HL-60 (cell line): Measurements from ENCODE around the gene RMDN2.

ENCODE experiments used
- DNase-seq, 2 experiments: peaks; one replicate each; pipeline ENCODE4 v3.0.0-alpha.2; 2010 to 2020; ENCODE audit warnings: low read depth in 1 of 2, low spot score in 1 of 2
- H3K27ac ChIP-seq: fragments of 250-450 bp; sonication (Bioruptor Pico); replicated peaks from 2 replicates; pipeline ENCODE4 v1.5.1; 2020; ENCODE audit warnings: mild to moderate bottlenecking, moderate library complexity
- H3K27me3 ChIP-seq: fragments of 250-450 bp; sonication (Bioruptor Pico); 2 replicates; pipeline ENCODE4 v1.5.1; 2021; ENCODE audit warnings: mild to moderate bottlenecking, moderate library complexity; ENCODE audit not compliant: insufficient read depth, poor library complexity, severe bottlenecking
- H3K4me3 ChIP-seq: replicated peaks from 2 replicates; pipeline ENCODE4 v1.5.1; 2011; ENCODE audit warnings: mild to moderate bottlenecking, control low read depth, low read length; ENCODE audit not compliant: insufficient read depth
- CTCF ChIP-seq: IDR thresholded peaks from one replicate; pipeline ENCODE4 v1.5.1; 2011; ENCODE audit warnings: low read length, control low read depth, inconsistent platforms; ENCODE audit not compliant: insufficient read depth
- GABPA ChIP-seq: IDR thresholded peaks from 2 replicates; pipeline ENCODE4 v1.6.1; 2012; ENCODE audit warnings: low read depth
- POLR2AphosphoS5 ChIP-seq: IDR thresholded peaks from 2 replicates; pipeline ENCODE4 v1.6.1; 2012; ENCODE audit warnings: low read depth
- REST ChIP-seq: IDR thresholded peaks from 2 replicates; pipeline ENCODE4 v1.6.1; 2012; ENCODE audit warnings: low read depth; ENCODE audit not compliant: insufficient replicate concordance
- SPI1 ChIP-seq: IDR thresholded peaks from 2 replicates; pipeline ENCODE4 v1.6.1; 2012; ENCODE audit warnings: low read depth, mild to moderate bottlenecking, borderline replicate concordance

Gene RMDN2

DNA sequence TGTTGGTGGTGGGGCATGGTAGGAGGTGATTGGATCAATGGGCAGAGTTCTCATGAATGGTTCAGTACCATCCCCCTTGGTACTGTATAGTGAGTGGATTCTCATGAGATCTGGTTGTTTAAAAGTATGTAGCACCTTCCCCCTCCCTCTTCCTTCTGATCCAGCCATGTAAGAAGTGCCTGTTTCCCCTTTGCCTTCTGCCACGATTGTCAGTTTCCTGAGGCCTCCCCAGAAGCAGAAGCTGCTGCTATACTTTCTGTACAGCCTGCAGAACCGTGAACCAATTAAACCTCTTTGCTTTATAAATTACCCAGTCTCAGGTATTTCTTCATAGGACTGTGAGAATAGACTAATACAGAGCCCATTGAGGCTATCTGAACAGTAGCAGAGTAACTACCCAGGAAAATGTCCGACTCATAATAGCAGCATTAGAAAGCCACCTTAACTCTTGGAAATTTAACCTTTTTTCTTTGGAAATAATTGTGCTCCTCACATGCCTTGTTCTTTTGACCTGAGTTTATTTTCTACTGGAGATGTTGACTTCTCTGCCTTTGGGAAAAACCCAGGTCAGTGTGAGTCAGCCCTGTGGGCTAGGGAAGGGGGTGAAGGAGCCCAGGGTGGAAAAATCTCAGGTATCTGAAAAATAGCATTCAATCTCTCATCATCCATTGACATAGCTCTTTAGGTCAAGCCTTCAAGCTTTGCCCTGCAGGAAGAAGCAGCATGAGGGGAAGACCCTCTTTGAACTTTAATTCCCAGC, 132.7 kb downstream of the RMDN2 start:
- peak in 1 of 2 experiments; percentile 65 for DNase-seq
- Histone ChIP-seq H3K27ac (no peak overlapping the region; the same call in 1 of the 2 replicates), H3K4me3 (no peak overlapping the region), H3K27me3 (no peaks in the 10 kb centered on the region)
- TF ChIP-seq POLR2AphosphoS5 = no peak
- no peak; the same call in 1 of the 2 replicates for TF ChIP-seq SPI1
- no peak for TF ChIP-seq REST
- no peak for TF ChIP-seq GABPA
- no peak for TF ChIP-seq CTCF

GRCh38 chr2:38060236-38061018, 135.3 kb downstream of the RMDN2 start:
- H3K4me3 ChIP-seq = no peak overlapping the region
- DNase-seq = no peak
- no peak overlapping the region for H3K27ac ChIP-seq
- H3K27me3 ChIP-seq = no peaks in the 10 kb centered on the region
- TF ChIP-seq CTCF (no peak), GABPA (no peak), SPI1 (no peak), POLR2AphosphoS5 (no peak), REST (no peak)

DNA sequence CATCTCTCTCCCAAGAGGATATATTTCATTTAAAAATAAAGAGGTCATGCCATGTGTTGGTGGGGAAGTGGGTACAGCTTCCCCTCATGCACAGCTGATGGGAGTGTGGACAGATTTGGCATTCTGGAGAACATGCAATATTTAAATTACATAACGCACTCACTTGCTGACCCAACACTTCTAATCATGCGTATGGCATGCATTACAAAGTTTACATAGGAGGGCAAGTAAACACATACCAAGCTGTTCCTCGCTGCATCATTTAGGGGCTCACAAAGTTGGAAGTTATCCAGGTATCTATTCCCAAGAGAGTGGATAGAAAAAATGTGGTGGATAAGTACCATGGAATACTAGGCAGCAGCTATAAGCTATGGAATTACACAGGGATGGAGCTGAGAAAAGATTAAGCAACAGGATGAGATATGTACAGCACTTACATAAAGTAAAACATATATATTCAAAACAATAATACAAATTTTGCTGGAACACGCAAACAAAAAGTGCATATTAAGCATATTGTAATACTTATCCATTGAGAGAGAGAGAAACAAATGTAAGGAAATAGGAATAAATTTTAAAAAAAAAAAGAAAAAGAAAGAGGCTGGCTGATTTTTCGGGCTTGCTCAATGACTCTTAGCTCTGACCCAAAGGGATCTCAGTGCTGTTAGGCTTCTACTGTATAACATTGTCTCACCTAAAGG, 139.9 kb downstream of the RMDN2 start:
- no peaks in the 10 kb centered on the region for H3K27me3 ChIP-seq
- TF ChIP-seq REST = no peak
- TF ChIP-seq SPI1 = peak; percentile 23; the same call in 1 of the 2 replicates
- peak in 1 of 2 experiments; percentile 11 for DNase-seq
- H3K4me3 ChIP-seq = no peak overlapping the region
- H3K27ac ChIP-seq = no peak overlapping the region
